Adrenal gland (tissue), 12 donors: ENCODE data around the gene NOSTRIN. TPM values are rescaled to one million over a fixed set of nuclear protein-coding genes. Genes with fewer than 3 reads are reported as not detected.
"Not testable (repeated sequence)": the region's sequence is repeated elsewhere in the genome, so short reads cannot be mapped to it uniquely, and the experiment has no call there.

Experiments
- DNase-seq, 7 donors: peaks; one replicate each; pipeline ENCODE4 v3.0.0-alpha.2; 2019 to 2020
- H3K27ac ChIP-seq, 5 donors: fragments of 200-600 bp; sonication (generic) in 4 of 5; 1 replicate in 3 of 5; 2 replicates in 2 of 5; pipeline versions ENCODE4 v1.5.1 to v1.8.0; 2016 to 2020; ENCODE audit warnings: mild to moderate bottlenecking in 1 of 5
- H3K27me3 ChIP-seq: fragments of 200-600 bp; 2 replicates; pipeline ENCODE4 v1.8.0; 2021
- H3K36me3 ChIP-seq, 2 donors: fragments of 200-600 bp; replicated peaks in 1 of 2; 1 replicate in 1 of 2; 2 replicates in 1 of 2; pipeline versions ENCODE4 v1.5.1 to v1.8.0; 2018 to 2022
- H3K4me1 ChIP-seq, 2 donors: fragments of 200-600 bp; replicated peaks in 1 of 2; 1 replicate in 1 of 2; 2 replicates in 1 of 2; pipeline versions ENCODE4 v1.5.1 to v1.8.0; 2018 to 2021
- H3K4me3 ChIP-seq, 4 donors: fragments of 200-600 bp; sonication (generic) in 3 of 4; one replicate each; pipeline ENCODE4 v1.5.1; 2016 to 2018
- H3K9me3 ChIP-seq, 3 donors: fragments of 200-600 bp; sonication (generic) in 1 of 3; replicated peaks in 1 of 3; 1 replicate in 2 of 3; 2 replicates in 1 of 3; pipeline versions ENCODE4 v1.5.1 to v1.8.0; 2016 to 2021
- POLR2A ChIP-seq, 2 donors: fragments of 450-650 bp; IDR thresholded peaks; one replicate each; pipeline ENCODE4 v1.6.1; 2017; ENCODE audit warnings: antibody characterized with exemption in 2 of 2, mild to moderate bottlenecking in 2 of 2, moderate library complexity in 1 of 2
- WGBS, 4 donors: extraction: QIAGEN DNeasy Blood & Tissue Kit in 2 of 4; methylation state at CpG; one replicate each; pipeline versions ENCODE4 v1.1.5 to v1.1.7; 2013 to 2017; 5-methylcytosine and 5-hydroxymethylcytosine counted together
- intact Hi-C, 2 donors: fragments of 100-400 bp; cut with DNase I; formaldehyde crosslinking; loops; one replicate each; pipeline versions ENCODE4 v1.14.1 to v1.15.0; 2022 to 2023
- polyA plus RNA-seq, 3 donors: library from polyadenylated mRNA; stranded (reverse); fragments of 200-250 nt in 2 of 3; fragments of 350-450 nt in 1 of 3; fragmentation: Illumina TruSeq in 1 of 3; extraction: RNeasy Lipid Tissue Mini Kit (QIAGEN cat#74804) in 1 of 3; gene quantifications; one replicate each; pipeline ENCODE4 v1.2.3, GENCODE V29; 2013 to 2014
- total RNA-seq, 9 donors: library from RNA; depleted of rRNA in 4 of 9; stranded (reverse); fragments of >200 nt in 4 of 9; fragments of 120-200 nt in 1 of 9; fragmentation: NEBNext Ultra II Directional in 1 of 9; extraction: Animal tissue kit (Norgen Biotek cat#: 25700) in 1 of 9; gene quantifications; one replicate each; pipeline versions ENCODE4 v1.1.0 to v1.2.4, GENCODE V29; 2013 to 2023
- TF ChIP-seq, protein P1 (sequence below), 6 experiments: fragments of 450-650 bp in 4 of 6; fragments of 200-600 bp in 2 of 6; sonication (generic) in 1 of 6; IDR thresholded peaks; 1 replicate in 5 of 6; 2 replicates in 1 of 6; pipeline versions ENCODE4 v1.5.1 to v1.8.0; 2016 to 2021; ENCODE audit warnings: antibody characterized with exemption in 6 of 6, mild to moderate bottlenecking in 2 of 6, moderate library complexity in 1 of 6
- donor health status: healthy with polysubstance abuse.
- donor health status: Bipolar disorder and iron deficiency.
- donor health status: DM: yes; HTN: yes; CAD: no.
- donor health status: DM: no; HTN: no; CAD: no.
- donor health status: DM: no; HTN: no; CAD: no.
- donor health status: DM: yes; HTN: yes; CAD: no.

The NOSTRIN gene
- total and polyA plus RNA-seq, 12 donors = 13.9 to 134 (median 35.6) TPM

DNA sequence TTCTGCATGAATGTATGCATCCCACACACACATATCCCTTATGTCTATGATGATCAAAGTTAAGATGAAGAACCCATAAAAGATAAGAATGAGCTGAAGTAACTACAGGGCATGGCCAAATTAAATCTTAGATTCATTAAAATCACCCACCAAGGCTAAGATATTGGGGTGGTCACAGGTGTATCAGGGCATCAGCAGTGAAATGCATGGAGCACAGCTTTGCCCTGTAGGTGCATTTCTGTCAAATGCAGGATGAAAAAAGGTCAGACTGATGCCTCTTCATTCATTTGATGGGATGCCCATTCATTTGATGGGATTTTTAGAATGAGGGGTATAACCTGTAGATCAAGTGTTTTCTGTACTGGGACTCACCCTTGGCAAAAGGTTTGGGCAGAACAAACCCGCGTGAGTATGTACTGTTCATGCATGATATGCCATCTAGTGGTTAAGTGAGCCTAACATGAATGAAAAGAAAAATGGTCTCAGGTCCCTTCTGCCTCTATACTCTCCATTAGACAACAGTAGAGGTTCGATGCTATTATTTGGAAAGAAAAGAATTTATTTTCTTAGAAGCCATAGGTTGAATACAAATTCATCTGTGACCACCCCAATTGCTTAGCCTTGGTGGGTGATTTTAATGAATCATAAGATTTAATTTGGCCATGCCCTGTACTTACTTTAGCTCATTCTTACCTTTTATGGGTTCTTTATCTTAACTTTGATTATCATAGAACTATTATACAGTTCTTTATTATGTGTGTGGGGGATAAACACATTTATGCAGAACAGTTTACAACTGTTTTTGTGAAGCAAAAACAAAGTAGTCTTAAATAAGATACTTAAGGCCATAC, 43.2 kb upstream of the NOSTRIN start:
- intact Hi-C loops = loop anchor here (5.0 kb wide), 1 partner anchor 412 kb away; no protein-coding TSS in a partner anchor

DNA sequence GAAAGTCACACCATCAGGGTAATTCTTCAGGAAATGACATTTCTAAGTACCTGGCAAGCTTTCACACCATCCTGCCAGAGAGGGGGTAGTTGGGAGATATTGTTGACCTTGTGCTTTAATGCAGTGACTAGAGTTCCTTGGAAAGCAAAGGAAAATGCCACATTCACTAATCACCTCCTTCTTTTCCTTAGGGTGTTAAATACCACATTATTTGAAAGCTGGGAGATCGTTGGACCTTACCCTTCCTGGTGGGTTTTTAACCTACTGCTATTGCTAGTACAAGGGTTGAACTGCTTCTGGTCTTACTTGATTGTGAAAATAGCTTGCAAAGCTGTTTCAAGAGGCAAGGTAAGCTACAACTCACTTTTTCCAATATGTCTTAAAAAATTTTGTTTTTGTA, 37.0 kb upstream of the NOSTRIN start:
- TF ChIP-seq, protein P1, sequence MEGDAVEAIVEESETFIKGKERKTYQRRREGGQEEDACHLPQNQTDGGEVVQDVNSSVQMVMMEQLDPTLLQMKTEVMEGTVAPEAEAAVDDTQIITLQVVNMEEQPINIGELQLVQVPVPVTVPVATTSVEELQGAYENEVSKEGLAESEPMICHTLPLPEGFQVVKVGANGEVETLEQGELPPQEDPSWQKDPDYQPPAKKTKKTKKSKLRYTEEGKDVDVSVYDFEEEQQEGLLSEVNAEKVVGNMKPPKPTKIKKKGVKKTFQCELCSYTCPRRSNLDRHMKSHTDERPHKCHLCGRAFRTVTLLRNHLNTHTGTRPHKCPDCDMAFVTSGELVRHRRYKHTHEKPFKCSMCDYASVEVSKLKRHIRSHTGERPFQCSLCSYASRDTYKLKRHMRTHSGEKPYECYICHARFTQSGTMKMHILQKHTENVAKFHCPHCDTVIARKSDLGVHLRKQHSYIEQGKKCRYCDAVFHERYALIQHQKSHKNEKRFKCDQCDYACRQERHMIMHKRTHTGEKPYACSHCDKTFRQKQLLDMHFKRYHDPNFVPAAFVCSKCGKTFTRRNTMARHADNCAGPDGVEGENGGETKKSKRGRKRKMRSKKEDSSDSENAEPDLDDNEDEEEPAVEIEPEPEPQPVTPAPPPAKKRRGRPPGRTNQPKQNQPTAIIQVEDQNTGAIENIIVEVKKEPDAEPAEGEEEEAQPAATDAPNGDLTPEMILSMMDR (IDR thresholded peaks at IDR 0.05) = no peak
- TF ChIP-seq POLR2A (IDR thresholded peaks at IDR 0.05) = no peak
- Histone ChIP-seq H3K27me3 (no peaks in the 10 kb centered on the region), H3K4me3 (no peak overlapping the region), H3K27ac (no peak overlapping the region), H3K4me1 (no peaks in the 10 kb centered on the region), H3K36me3 (no peaks in the 10 kb centered on the region), H3K9me3 (no peaks in the 10 kb centered on the region)
- intact Hi-C loops = no loop called here
- 80 to 94% (median 87%) methylated on average over 1 of the region's 1 CpG for WGBS, 4 donors
- DNase-seq = no peak

More for the DNA sequence above, 43.2 kb upstream of the NOSTRIN start:
- Histone ChIP-seq H3K27me3 (no peaks in the 10 kb centered on the region), H3K4me3 (no peak overlapping the region), H3K9me3 (no peaks in the 10 kb centered on the region), H3K36me3 (no peaks in the 10 kb centered on the region), H3K27ac (no peak overlapping the region), H3K4me1 (peaks cover 0 to 9% of the 10 kb centered on the region in 2 donors)
- DNase-seq = peak in 6 of 7 donors; percentile 25 to 65 (median 37)
- no peak for TF ChIP-seq POLR2A (IDR thresholded peaks at IDR 0.05)
- TF ChIP-seq, protein P1 (IDR thresholded peaks at IDR 0.05) = peak; percentile 52 to 74 (median 68)
- WGBS, 4 donors = 14 to 19% (median 14%) methylated on average over 3 of the region's 3 CpGs

DNA sequence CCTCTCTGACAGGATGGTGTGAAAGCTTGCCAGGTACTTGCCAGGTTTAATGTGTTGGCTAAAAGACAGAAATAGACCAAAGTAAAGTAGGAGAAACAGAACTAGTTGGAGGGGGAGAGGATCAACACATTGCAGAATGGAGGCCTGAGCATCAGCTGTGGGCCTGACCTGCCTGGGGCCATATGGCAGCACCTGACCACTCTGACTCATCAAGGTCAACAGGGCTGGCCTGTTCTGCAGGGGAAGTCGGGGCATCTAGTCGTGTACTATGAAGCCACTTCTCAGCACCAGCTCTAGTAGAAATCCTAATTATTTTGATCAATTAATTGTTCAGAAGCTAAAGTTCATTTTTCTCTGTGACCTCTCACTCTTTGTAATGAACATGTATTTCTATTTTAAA, 35.8 kb upstream of the NOSTRIN start:
- 50 to 72% (median 57%) methylated on average over 2 of the region's 2 CpGs for WGBS, 4 donors
- Histone ChIP-seq H3K4me1 (no peaks in the 10 kb centered on the region), H3K36me3 (no peaks in the 10 kb centered on the region), H3K9me3 (no peaks in the 10 kb centered on the region), H3K27ac (no peak overlapping the region), H3K27me3 (no peaks in the 10 kb centered on the region), H3K4me3 (no peak overlapping the region)
- TF ChIP-seq, protein P1 (IDR thresholded peaks at IDR 0.05) = no peak
- TF ChIP-seq POLR2A (IDR thresholded peaks at IDR 0.05) = no peak
- no peak for DNase-seq
- intact Hi-C loops = no loop called here

DNA sequence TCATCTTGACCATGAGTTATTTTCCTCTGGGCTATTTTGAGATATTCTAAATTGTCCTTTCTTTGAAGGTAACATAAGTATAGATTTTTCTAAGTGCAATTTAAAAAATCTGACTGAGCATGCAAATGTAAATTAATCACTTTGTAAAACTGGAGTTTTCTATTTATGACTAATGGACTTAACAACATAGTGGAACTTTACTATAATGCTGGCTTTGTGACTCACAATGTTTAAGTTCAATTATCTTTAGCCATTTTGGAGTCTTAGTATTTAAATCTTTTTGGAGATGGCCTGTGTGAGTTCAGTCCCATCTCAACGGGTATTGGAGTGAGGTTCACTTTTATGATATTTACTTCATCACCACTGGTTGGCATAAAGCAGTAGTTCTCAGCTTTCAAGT, 35.2 kb upstream of the NOSTRIN start:
- intact Hi-C loops = no loop called here
- Histone ChIP-seq H3K4me3 (no peak overlapping the region), H3K9me3 (no peaks in the 10 kb centered on the region), H3K4me1 (no peaks in the 10 kb centered on the region), H3K36me3 (no peaks in the 10 kb centered on the region), H3K27me3 (no peaks in the 10 kb centered on the region), H3K27ac (no peak overlapping the region)
- WGBS, 4 donors = 71 to 83% (median 80%) methylated on average over 1 of the region's 1 CpG
- no peak for TF ChIP-seq POLR2A (IDR thresholded peaks at IDR 0.05)
- TF ChIP-seq, protein P1 (IDR thresholded peaks at IDR 0.05) = no peak
- no peak for DNase-seq

DNA sequence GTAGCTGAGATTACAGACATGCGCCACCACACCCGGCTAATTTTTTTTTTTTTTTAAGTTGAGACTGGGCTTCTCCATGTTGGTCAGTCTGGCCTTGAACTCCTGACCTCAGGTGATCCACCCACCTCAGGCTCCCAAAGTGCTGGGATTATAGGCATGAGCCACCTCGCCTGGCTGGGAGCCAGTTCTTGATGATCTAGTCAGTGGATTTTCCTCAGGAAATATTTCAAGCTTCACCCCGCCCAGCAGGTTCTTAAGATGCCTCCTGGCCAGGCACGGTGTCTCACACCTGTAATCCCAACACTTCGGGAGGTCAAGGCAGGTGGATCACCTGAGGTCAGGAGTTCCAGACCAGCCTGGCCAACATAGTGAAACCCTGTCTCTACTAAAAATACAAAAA, 34.1 kb upstream of the NOSTRIN start:
- H3K4me1 ChIP-seq, intact Hi-C loops, H3K4me3 ChIP-seq, H3K27ac ChIP-seq, H3K36me3 ChIP-seq, H3K9me3 ChIP-seq, H3K27me3 ChIP-seq, DNase-seq: not testable (repeated sequence)
- 94 to 98% (median 96%) methylated on average over 2 to 6 of the region's 6 CpGs for WGBS, 4 donors
